Activated CD8-positive, alpha-beta memory T cell treated with anti-CD3 and anti-CD28 coated beads for 4 hours (primary cell): ENCODE results near the gene KIAA1549.
"Not testable (repeated sequence)": the region's sequence is repeated elsewhere in the genome, so short reads cannot be mapped to it uniquely, and the experiment has no call there.

Experiments
- DNase-seq, 2 donors: peaks; one replicate each; pipeline ENCODE4 v3.0.0-alpha.2; 2020; ENCODE audit warnings: low read depth in 2 of 2

Gene KIAA1549

GRCh38 chr7:138944592-138944991 lies 36.6 kb downstream of the KIAA1549 start:
- no peak for DNase-seq

- DNase-seq = no peak
These were observed 38.1 kb downstream of the KIAA1549 start for GRCh38 chr7:138943061-138943460.

DNA sequence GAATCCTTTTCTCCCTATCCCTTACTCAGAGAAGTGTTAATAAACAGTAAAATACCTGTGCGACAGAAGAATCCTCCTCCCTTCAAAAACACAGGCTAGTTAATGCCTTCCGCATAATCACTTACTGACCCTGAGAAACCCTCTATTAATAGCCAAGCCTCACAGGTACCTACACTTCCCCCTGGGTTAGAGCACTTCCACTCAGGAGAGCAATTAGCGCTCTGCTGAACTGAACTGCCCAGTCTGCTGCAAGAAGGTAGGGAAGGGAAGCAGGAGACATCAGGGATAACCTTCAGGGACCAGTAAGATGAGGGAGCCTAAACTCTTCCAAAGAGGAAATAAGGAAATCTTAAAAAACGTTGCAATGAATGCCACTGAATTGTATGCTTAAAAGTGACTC lies 39.6 kb downstream of the KIAA1549 start:
- no peak for DNase-seq

DNA sequence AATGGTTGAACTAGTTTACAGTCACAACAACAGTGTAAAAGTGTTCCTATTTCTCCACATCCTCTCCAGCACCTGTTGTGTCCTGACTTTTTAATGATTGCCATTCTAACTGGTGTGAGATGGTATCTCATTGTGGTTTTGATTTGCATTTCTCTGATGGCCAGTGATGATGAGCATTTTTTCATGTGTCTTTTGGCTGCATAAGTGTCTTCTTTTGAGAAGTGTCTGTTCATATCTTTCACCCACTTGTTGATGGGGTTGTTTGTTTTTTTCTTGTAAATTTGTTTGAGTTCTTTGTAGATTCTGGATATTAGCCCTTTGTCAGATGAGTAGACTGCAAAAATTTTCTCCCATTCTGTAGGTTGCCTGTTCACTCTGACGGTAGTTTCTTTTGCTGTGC lies 40.6 kb downstream of the KIAA1549 start:
- not testable (repeated sequence) for DNase-seq

DNA sequence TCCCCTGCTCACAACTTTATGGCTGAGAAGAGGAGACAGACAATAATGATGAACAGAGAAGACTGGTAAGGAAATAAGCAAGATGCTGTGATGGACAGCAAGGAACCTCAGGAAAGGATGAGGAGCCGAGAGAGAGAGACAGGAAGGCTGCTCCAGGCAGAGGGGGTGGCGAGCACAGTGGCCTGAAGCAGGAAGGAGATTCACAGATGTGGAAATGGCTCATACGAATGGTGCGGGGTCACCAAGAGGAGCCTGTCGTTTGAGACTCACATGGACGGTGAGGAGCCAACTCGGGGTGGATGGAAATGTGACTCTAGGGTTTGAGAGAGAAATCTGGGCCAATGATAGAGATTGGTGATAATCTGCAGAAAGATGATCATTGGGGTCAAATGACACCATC lies 43.7 kb downstream of the KIAA1549 start:
- no peak for DNase-seq

- no peak for DNase-seq
These were observed 45.7 kb downstream of the KIAA1549 start for GRCh38 chr7:138935465-138936011.

- DNase-seq = no peak
These were observed 46.3 kb downstream of the KIAA1549 start for GRCh38 chr7:138934861-138935260.

GRCh38 chr7:138934367-138934766 lies 46.8 kb downstream of the KIAA1549 start:
- DNase-seq = no peak

- DNase-seq = no peak
These were observed 48.3 kb downstream of the KIAA1549 start for GRCh38 chr7:138932870-138933269.

DNA sequence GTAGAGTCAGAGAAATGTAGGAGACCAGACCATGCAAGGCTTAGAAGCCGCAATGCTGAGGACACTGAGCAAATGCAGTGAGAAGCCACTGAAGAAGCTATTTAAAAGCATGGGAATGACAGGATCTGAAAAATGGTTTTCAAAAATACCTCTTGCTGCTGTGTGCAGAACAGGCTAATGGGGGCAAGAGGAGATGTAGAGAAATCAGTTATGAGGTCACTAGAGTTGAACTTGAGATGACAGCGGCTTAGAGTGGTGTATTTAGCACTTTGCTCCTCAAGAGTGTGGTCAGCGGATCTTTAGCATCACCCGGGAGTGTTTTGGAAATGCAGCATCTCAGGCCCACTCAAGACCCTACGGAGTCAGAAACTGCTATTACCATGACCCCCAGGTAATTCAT lies 48.8 kb downstream of the KIAA1549 start:
- no peak for DNase-seq

DNA sequence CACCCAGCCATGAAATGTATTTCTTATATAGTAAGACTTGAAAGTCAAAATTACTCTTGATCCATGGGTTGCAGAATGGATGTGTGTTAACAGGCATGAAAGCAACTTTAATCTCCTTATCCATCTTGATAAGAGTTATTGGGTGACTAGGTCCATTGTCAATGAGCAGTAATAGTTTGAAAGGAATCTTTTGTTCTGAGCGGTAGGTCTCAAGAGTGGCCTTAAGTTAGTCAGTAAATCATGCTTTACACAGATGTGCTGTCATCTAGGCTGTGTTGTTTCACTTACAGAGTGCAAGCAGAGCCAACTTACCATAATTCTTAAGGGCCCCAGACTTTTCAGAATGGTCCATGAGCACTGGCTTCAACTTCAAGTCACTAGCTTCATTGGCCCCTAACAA lies 51.2 kb downstream of the KIAA1549 start:
- DNase-seq = no peak

- no peak for DNase-seq
These were observed 55.0 kb downstream of the KIAA1549 start for GRCh38 chr7:138926241-138926612.

- DNase-seq = no peak
These were observed 56.5 kb downstream of the KIAA1549 start for GRCh38 chr7:138924501-138925225.

- DNase-seq = no peak
These were observed 59.9 kb downstream of the KIAA1549 start for GRCh38 chr7:138921277-138921676.

DNA sequence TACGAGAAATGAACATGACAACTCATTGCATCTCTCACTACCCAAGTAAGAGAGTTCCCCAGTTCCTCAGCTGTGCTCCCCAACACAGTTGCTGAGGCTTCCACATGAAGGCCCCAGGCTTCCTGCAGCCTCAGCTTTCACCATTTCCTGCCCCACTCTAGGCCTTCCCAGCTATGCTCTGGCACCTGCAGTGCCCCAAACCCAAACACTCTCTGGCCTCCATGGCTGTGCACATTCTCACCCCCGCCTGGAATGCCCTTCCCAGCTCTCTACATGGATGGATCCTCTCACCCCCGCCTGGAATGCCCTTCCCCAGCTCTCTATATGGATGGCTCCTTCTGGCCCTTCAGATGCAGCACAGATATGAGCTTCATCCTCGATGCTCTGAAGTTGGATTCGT lies 61.3 kb downstream of the KIAA1549 start:
- DNase-seq = no peak

- DNase-seq = no peak
These were observed 62.0 kb downstream of the KIAA1549 start for GRCh38 chr7:138919216-138919615.

DNA sequence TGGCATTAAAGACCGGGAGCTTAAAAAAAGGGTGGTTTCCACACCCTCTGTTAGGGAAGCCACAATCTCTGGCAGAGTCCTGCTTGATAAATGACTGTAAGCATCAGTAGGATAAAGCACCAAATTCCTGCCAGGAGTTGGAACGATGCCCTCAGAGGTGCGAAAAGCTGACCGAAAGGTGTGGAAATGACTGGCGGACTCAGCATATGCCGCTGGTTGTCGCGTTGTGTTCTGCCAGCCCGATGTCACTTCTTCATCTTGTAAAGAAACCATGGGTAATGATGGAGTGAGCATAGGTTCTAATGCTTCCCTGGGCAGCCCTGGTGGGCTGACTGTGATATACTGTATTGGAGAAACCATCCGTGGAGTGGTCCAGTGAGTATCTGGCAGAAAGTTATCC lies 62.4 kb downstream of the KIAA1549 start:
- DNase-seq = no peak

DNA sequence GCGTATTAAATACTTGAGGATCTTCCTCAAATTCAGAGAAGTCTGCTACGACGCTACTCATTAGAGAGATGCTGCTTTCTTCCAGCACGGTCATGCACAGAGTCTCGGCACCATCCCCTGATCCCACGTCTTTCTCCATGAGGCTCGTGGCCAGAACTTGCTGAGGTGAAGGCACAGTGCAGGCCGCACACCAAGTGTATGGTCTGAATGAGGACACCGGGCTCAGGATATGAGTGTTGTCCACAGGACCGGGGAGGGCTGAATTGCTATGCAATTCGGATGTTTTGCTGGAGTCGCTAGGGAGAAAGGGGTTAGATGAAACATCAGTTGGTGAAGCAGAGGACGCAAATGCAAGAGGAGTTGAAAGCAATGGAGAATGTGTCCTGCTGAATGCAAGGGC lies 63.0 kb downstream of the KIAA1549 start:
- DNase-seq = no peak

GRCh38 chr7:138917771-138918170 lies 63.4 kb downstream of the KIAA1549 start:
- no peak for DNase-seq

- DNase-seq = no peak
These were observed 64.5 kb downstream of the KIAA1549 start for GRCh38 chr7:138916731-138917130.

- DNase-seq = no peak
These were observed 64.9 kb downstream of the KIAA1549 start for GRCh38 chr7:138916275-138916674.

DNA sequence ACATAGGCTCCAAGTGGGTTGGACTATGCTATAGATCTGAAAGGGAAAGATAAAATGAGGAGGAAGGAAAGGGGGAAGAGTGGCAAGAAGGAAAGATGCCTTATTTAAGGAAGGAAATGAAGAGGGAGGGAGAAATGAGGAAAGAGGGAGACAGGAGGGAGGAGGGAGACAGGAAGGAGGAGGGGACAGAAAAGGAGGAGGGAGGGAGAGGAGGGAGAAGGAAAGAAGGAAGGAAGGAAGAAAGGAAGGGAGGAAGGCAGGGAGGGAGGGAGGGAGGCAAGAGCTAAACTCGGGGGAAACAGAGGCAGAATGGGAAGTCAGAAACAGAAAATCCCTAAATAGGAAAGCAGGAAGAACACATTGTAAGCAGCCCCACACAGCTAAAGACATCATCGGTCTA lies 67.4 kb downstream of the KIAA1549 start:
- no peak for DNase-seq

DNA sequence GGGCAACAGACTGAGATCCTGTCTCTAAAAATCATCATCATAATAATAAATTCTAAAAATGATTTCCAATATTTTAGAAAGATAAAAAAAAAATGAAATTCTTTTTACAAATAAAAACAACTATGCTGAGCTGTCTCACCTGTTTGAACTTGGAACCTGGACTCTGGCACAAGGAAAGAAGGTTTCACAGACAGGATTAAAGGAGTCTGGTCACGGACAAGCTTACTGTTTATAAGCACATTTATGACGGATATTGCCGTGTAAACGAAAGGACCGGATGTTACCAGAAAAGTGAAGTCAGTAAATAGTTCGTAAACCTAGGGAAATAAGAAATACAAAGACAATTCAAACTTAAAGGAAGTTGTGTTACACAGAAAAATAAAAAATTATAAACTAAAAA lies 70.2 kb downstream of the KIAA1549 start:
- DNase-seq = no peak

DNA sequence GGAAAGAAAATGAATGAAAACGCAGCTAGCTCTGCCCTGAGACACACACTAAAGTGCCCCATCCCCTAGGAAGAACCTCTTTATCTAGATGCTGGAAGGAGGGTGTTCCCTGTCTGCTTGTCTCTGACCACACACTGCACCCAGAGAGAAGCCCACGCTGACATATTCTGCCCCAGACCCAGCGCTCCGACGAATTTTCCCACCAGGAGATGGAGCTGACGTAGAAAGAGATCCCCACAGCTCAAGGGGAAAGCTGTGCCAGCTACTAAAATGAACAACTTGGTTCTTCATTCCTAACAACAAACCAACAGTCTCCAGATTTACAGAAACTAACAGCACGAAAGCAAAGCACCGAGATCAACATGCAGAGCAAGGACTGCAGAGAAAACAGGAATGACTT lies 73.3 kb downstream of the KIAA1549 start:
- no peak for DNase-seq
